ENCODE measurements around the gene FGFRL1.

DNA sequence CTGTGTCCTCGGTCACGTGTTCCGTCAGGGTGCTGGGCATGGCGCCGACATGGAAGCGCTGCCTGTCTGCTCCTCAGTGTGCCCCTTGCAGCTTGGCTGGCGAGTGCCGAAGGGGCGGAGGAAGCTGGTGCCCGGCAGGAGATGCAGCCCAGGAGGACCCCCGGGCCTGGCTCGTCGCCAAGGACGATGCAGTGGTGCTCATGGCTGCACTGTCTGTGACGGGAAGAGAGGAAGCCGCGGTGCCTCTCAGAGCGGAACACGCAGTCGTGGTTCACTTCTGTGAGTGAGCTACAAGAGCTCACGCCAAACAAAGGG lies 38.1 kb downstream of the FGFRL1 start:
- no peak for TF ChIP-seq CTCF (IDR thresholded peaks at IDR 0.05)
- TF ChIP-seq POLR2A (IDR thresholded peaks at IDR 0.05): no peak
